ENCODE measurements around the gene TAS2R4. TPM values are rescaled to one million over a fixed set of nuclear protein-coding genes. Genes with fewer than 3 reads are reported as not detected.
"Not testable (repeated sequence)": the region's sequence is repeated elsewhere in the genome, so short reads cannot be mapped to it uniquely, and the experiment has no call there.

TAS2R4 gene
- total RNA-seq, 1 donor from 2014 or later = 1.0 TPM

GRCh38 chr7:141763797-141764196 is 12.7 kb upstream of the TAS2R4 start, which contains the start of gene TAS2R3:
Gene TAS2R3 (plus strand): TSS chr7:141764097. CDS start chr7:141764159, 62 bp downstream.
- no peaks in the 10 kb centered on the region for H3K27me3 Mint-ChIP-seq
- no peaks in the 10 kb centered on the region for H3K9me3 Mint-ChIP-seq
- H3K4me1 Mint-ChIP-seq = no peaks in the 10 kb centered on the region
- H3K4me3 Mint-ChIP-seq = no peak within 1 kb of the TSS
- peaks cover 39% of the 10 kb centered on the region for H3K36me3 Mint-ChIP-seq (ENCODE audit: low read depth)
- no peak for DNase-seq
- no peak within 1 kb of the TSS for H3K27ac Mint-ChIP-seq
- intact Hi-C loops (cut with micrococcal nuclease) = no loop called here

DNA sequence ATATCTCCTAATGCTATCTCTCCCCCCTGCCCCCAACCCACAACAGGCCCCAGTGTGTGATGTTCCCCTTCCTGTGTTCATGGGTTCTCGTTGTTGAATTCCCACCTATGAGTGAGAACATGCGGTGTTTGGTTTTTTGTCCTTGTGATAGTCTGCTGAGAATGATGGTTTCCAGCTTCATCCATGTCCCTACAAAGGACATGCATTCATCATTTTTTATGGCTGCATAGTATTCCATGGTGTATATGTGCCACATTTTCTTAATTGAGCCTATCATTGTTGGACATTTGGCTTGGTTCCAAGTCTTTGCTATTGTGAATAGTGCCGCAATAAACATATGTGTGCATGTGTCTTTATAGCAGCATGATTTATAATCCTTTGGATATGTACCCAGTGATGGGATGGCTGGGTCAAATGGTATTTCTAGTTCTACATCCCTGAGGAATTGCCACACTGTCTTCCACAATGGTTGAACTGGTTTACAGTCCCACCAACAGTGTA is 6.3 kb upstream of the TAS2R4 start:
- H3K27ac Mint-ChIP-seq; H3K27me3 Mint-ChIP-seq; H3K4me1 Mint-ChIP-seq; H3K4me3 Mint-ChIP-seq; intact Hi-C loops (cut with micrococcal nuclease); DNase-seq; H3K9me3 Mint-ChIP-seq: not testable (repeated sequence)
- H3K36me3 Mint-ChIP-seq (ENCODE audit: low read depth) = peaks cover 12% of the 10 kb centered on the region

DNA sequence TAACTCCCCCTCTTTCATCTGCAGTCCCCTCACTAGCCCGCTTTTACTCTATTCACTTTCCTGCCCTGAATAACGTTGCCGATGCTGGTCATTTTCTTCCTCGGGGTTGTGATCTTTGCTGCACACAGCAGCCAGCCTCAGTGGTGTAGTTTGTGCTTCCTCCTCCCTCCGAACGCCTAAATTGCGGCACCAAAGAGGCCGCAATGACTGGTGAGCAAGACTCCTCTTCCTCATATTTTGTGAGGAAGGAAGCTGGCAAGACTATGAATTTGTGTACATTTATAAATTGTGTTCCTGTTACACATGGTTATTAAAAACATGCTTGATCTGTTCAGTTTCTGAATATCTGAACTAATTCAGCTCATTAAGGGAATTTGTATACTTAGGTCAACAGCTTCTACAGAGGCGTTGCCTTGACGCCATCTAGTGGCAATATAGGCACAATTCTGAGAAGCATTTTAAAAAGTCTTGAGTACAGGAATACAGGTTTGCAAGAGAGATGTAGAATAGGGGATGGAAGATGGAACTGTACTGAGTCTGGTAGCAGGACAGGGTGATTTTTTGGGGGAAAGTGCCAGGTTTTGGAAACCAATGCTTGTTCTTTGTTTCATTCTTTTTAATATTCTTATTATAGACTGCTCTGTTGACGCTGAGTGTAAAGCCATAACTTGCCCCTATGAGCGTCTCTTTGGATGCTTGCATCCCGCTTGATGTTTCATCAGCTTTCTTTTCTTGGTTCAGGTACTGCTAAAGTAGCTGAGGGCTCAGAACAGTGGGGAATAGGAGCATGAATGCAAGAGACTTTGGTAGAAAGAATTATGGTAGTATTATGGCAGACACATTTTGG is 9.5 kb downstream of the TAS2R4 start:
- DNase-seq = peak; percentile 77
- H3K4me1 Mint-ChIP-seq = no peaks in the 10 kb centered on the region
- intact Hi-C loops (cut with micrococcal nuclease) = loop anchor here (1.0 kb wide), 2 partner anchors 31 to 132 kb away; no protein-coding TSS in a partner anchor
- H3K27me3 Mint-ChIP-seq = no peaks in the 10 kb centered on the region
- H3K36me3 Mint-ChIP-seq (ENCODE audit: low read depth) = no peaks in the 10 kb centered on the region
- H3K27ac Mint-ChIP-seq = no peak overlapping the region
- no peaks in the 10 kb centered on the region for H3K9me3 Mint-ChIP-seq
- H3K4me3 Mint-ChIP-seq = no peak overlapping the region

- peak; percentile 37 for DNase-seq
- no peaks in the 10 kb centered on the region for H3K4me1 Mint-ChIP-seq
- H3K36me3 Mint-ChIP-seq (ENCODE audit: low read depth) = no peaks in the 10 kb centered on the region
- no peaks in the 10 kb centered on the region for H3K27me3 Mint-ChIP-seq
- no peaks in the 10 kb centered on the region for H3K9me3 Mint-ChIP-seq
- no peak overlapping the region for H3K27ac Mint-ChIP-seq
- no peak overlapping the region for H3K4me3 Mint-ChIP-seq
- intact Hi-C loops (cut with micrococcal nuclease) = no loop called here
Observed at GRCh38 chr7:141788296-141788695, 11.8 kb downstream of the TAS2R4 start.

- intact Hi-C loops (cut with micrococcal nuclease) = no loop called here
- Mint-ChIP-seq H3K9me3 (no peaks in the 10 kb centered on the region), H3K4me1 (no peaks in the 10 kb centered on the region), H3K36me3 (ENCODE audit: low read depth) (no peaks in the 10 kb centered on the region), H3K4me3 (no peak within 1 kb of the TSS), H3K27ac (no peak within 1 kb of the TSS), H3K27me3 (no peaks in the 10 kb centered on the region)
- DNase-seq = peak; percentile 29
Observed at GRCh38 chr7:141789917-141790316, 13.4 kb downstream of the TAS2R4 start, which contains the start of gene TAS2R5. Gene TAS2R5 (plus strand): TSS chr7:141790217. CDS start chr7:141790362, 145 bp downstream.

- intact Hi-C loops (cut with micrococcal nuclease) = no loop called here
- no peaks in the 10 kb centered on the region for H3K9me3 Mint-ChIP-seq
- H3K27ac Mint-ChIP-seq = no peak overlapping the region
- no peak overlapping the region for H3K4me3 Mint-ChIP-seq
- no peaks in the 10 kb centered on the region for H3K27me3 Mint-ChIP-seq
- DNase-seq = peak; percentile 34
- H3K4me1 Mint-ChIP-seq = no peaks in the 10 kb centered on the region
- no peaks in the 10 kb centered on the region for H3K36me3 Mint-ChIP-seq (ENCODE audit: low read depth)
Observed at GRCh38 chr7:141792526-141792925, 16.1 kb downstream of the TAS2R4 start.

GRCh38 chr7:141820067-141820466 is 43.6 kb downstream of the TAS2R4 start:
- H3K27ac Mint-ChIP-seq = no peak overlapping the region
- H3K36me3 Mint-ChIP-seq (ENCODE audit: low read depth) = no peaks in the 10 kb centered on the region
- intact Hi-C loops (cut with micrococcal nuclease) = no loop called here
- no peak overlapping the region for H3K4me3 Mint-ChIP-seq
- peaks cover 18% of the 10 kb centered on the region for H3K9me3 Mint-ChIP-seq
- no peak for DNase-seq
- no peaks in the 10 kb centered on the region for H3K27me3 Mint-ChIP-seq
- no peaks in the 10 kb centered on the region for H3K4me1 Mint-ChIP-seq

- peaks cover 18% of the 10 kb centered on the region for H3K9me3 Mint-ChIP-seq
- H3K4me3 Mint-ChIP-seq; intact Hi-C loops (cut with micrococcal nuclease); DNase-seq; H3K27ac Mint-ChIP-seq; H3K36me3 Mint-ChIP-seq (ENCODE audit: low read depth); H3K27me3 Mint-ChIP-seq; H3K4me1 Mint-ChIP-seq: not testable (repeated sequence)
Observed at GRCh38 chr7:141822432-141822831, 46.0 kb downstream of the TAS2R4 start.

Other genes with a start within 250 kb of the TAS2R4 start
- 146 and 151 TPM in 2 replicates for gene AGK, start 225.3 kb upstream of the TAS2R4 start, total RNA-seq
- gene DENND11, start 74.5 kb upstream of the TAS2R4 start, total RNA-seq = 33.3 and 35.1 TPM in 2 replicates
- not detected in 2 replicates for gene WEE2, start 68.3 kb upstream of the TAS2R4 start, total RNA-seq
- gene SSBP1, start 38.3 kb upstream of the TAS2R4 start, total RNA-seq = 264 and 266 TPM in 2 replicates
- 1.2 and 2.2 TPM in 2 replicates for gene TAS2R3, start 12.6 kb upstream of the TAS2R4 start, total RNA-seq
- 0.89 and 1.0 TPM in 2 replicates for gene TAS2R5, start 13.5 kb downstream of the TAS2R4 start, total RNA-seq
- not detected in 2 replicates for gene PRSS37, start 64.8 kb downstream of the TAS2R4 start, total RNA-seq
- not detected in 2 replicates for gene OR9A4, start 139.7 kb downstream of the TAS2R4 start, total RNA-seq
- gene CLEC5A, start 170.3 kb downstream of the TAS2R4 start, total RNA-seq = not detected in 2 replicates
- gene TAS2R38, start 197.1 kb downstream of the TAS2R4 start, total RNA-seq = not detected in 2 replicates
- not detected in 2 replicates for gene MGAM, start 219.2 kb downstream of the TAS2R4 start, total RNA-seq